ENCODE results near the gene ATP8A1.
A peak's percentile ranks its signal among the peaks of the same experiment; 100 is the strongest.

The ATP8A1 gene

GRCh38 chr4:42436928-42437565, 219.9 kb downstream of the ATP8A1 start:
- Histone ChIP-seq H3K4me1 (ENCODE audit: insufficient read depth, insufficient read length) (no peaks in the 10 kb centered on the region), H3K4me3 (ENCODE audit: insufficient read length, low read depth) (no peak overlapping the region), H3K9ac (ENCODE audit: insufficient read length, low read depth) (no peak overlapping the region), H3K36me3 (ENCODE audit: insufficient read depth, insufficient read length, low read length) (no peaks in the 10 kb centered on the region), H3K9me3 (ENCODE audit: insufficient read depth, low read length) (no peaks in the 10 kb centered on the region), H3K27me3 (ENCODE audit: insufficient read depth, insufficient read length) (no peaks in the 10 kb centered on the region)
- no peak for TF ChIP-seq ZNF274 (IDR thresholded peaks at IDR 0.05; ENCODE audit: low read depth, low read length)
- no peak for TF ChIP-seq SUZ12 (IDR thresholded peaks at IDR 0.05; ENCODE audit: extremely low read depth, insufficient read depth, insufficient read length)
- no peak for TF ChIP-seq YY1 (IDR thresholded peaks at IDR 0.05; ENCODE audit: insufficient read depth, insufficient read length)
- DNase-seq (ENCODE audit: low read depth, low spot score), result no peak

DNA sequence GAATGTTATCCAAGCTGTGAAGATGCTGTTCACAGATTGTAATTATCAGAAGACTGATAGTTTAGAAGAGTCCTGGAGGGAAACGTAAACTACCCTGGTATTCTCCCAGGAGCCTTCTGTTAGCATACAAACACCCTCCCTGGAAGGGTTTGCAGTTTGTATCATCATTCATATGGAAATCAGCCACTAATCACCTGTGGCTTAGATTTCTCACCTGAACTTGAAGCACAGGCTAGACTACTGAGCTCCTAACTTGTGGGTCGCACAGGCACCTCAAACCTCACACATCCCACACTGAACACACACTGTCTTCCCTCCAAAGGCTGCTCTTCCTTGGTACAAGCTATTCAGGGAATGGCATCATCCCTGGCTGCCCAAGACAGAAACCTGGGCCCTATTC, 228.9 kb downstream of the ATP8A1 start:
- no peak overlapping the region for H3K4me3 ChIP-seq (ENCODE audit: insufficient read length, low read depth)
- H3K27me3 ChIP-seq (ENCODE audit: insufficient read depth, insufficient read length), result no peaks in the 10 kb centered on the region
- no peak overlapping the region for H3K9ac ChIP-seq (ENCODE audit: insufficient read length, low read depth)
- H3K9me3 ChIP-seq (ENCODE audit: insufficient read depth, low read length), result no peaks in the 10 kb centered on the region
- TF ChIP-seq SUZ12 (IDR thresholded peaks at IDR 0.05; ENCODE audit: extremely low read depth, insufficient read depth, insufficient read length), result no peak
- TF ChIP-seq YY1 (IDR thresholded peaks at IDR 0.05; ENCODE audit: insufficient read depth, insufficient read length), result no peak
- TF ChIP-seq ZNF274 (IDR thresholded peaks at IDR 0.05; ENCODE audit: low read depth, low read length), result no peak
- no peak for DNase-seq (ENCODE audit: low read depth, low spot score)
- H3K4me1 ChIP-seq (ENCODE audit: insufficient read depth, insufficient read length), result no peaks in the 10 kb centered on the region
- no peaks in the 10 kb centered on the region for H3K36me3 ChIP-seq (ENCODE audit: insufficient read depth, insufficient read length, low read length)

- DNase-seq (ENCODE audit: low read depth, low spot score), result peak; percentile 38
- H3K4me1 ChIP-seq (ENCODE audit: insufficient read depth, insufficient read length), result no peaks in the 10 kb centered on the region
- no peak overlapping the region for H3K4me3 ChIP-seq (ENCODE audit: insufficient read length, low read depth)
- H3K9me3 ChIP-seq (ENCODE audit: insufficient read depth, low read length), result no peaks in the 10 kb centered on the region
- H3K36me3 ChIP-seq (ENCODE audit: insufficient read depth, insufficient read length, low read length), result no peaks in the 10 kb centered on the region
- no peak overlapping the region for H3K9ac ChIP-seq (ENCODE audit: insufficient read length, low read depth)
- no peak for TF ChIP-seq YY1 (IDR thresholded peaks at IDR 0.05; ENCODE audit: insufficient read depth, insufficient read length)
- TF ChIP-seq ZNF274 (IDR thresholded peaks at IDR 0.05; ENCODE audit: low read depth, low read length), result no peak
- TF ChIP-seq SUZ12 (IDR thresholded peaks at IDR 0.05; ENCODE audit: extremely low read depth, insufficient read depth, insufficient read length), result no peak
- no peaks in the 10 kb centered on the region for H3K27me3 ChIP-seq (ENCODE audit: insufficient read depth, insufficient read length)
These were observed 231.5 kb downstream of the ATP8A1 start for GRCh38 chr4:42425146-42426065.

GRCh38 chr4:42420140-42420539, 236.8 kb downstream of the ATP8A1 start:
- no peaks in the 10 kb centered on the region for H3K27me3 ChIP-seq (ENCODE audit: insufficient read depth, insufficient read length)
- DNase-seq (ENCODE audit: low read depth, low spot score), result no peak
- no peak overlapping the region for H3K9ac ChIP-seq (ENCODE audit: insufficient read length, low read depth)
- no peak overlapping the region for H3K4me3 ChIP-seq (ENCODE audit: insufficient read length, low read depth)
- H3K4me1 ChIP-seq (ENCODE audit: insufficient read depth, insufficient read length), result no peaks in the 10 kb centered on the region
- no peaks in the 10 kb centered on the region for H3K36me3 ChIP-seq (ENCODE audit: insufficient read depth, insufficient read length, low read length)
- TF ChIP-seq SUZ12 (IDR thresholded peaks at IDR 0.05; ENCODE audit: extremely low read depth, insufficient read depth, insufficient read length) (no peak), YY1 (IDR thresholded peaks at IDR 0.05; ENCODE audit: insufficient read depth, insufficient read length) (no peak)
- no peaks in the 10 kb centered on the region for H3K9me3 ChIP-seq (ENCODE audit: insufficient read depth, low read length)

DNA sequence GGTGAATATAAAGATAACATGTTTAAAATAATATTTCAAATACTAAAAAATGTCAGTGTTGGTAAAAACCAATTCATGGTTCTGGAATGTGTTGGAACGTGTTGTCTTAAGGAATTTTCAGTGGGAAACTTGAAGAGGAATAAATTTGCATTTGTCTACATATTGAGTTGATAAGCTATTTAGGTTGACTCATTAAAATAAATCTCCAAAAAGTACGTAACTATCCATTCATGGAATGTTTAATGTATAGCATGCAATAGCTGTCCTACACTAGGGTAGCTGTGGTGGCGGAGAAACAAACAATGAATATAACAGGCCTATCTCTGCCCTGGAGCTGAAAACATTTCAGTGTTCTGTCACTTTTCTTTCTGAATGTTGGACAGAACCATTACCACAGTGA, 239.4 kb downstream of the ATP8A1 start:
- Histone ChIP-seq H3K27me3 (ENCODE audit: insufficient read depth, insufficient read length) (no peaks in the 10 kb centered on the region), H3K4me3 (ENCODE audit: insufficient read length, low read depth) (no peak overlapping the region), H3K36me3 (ENCODE audit: insufficient read depth, insufficient read length, low read length) (no peaks in the 10 kb centered on the region), H3K9ac (ENCODE audit: insufficient read length, low read depth) (no peak overlapping the region), H3K4me1 (ENCODE audit: insufficient read depth, insufficient read length) (no peaks in the 10 kb centered on the region), H3K9me3 (ENCODE audit: insufficient read depth, low read length) (no peaks in the 10 kb centered on the region)
- no peak for TF ChIP-seq YY1 (IDR thresholded peaks at IDR 0.05; ENCODE audit: insufficient read depth, insufficient read length)
- TF ChIP-seq ZNF274 (IDR thresholded peaks at IDR 0.05; ENCODE audit: low read depth, low read length), result no peak
- DNase-seq (ENCODE audit: low read depth, low spot score), result no peak

DNA sequence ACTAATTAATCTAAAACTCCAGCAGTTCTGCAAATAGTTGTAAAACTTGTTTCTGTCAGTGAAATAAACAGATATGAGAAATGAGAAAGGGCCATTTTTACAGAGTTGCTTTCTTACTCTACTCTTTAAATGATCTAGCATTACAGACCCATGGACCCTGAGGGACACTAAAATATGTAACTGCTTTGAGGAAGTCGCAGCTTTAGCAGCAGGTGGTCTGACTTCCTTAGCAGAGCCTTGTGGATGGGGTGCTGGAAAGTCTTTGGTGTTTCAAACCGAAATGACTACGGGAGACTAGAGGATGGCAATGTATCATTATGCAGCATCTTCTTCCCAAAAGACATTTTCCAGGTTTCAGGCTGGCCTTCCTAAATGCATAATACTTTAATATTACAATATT, 240.9 kb downstream of the ATP8A1 start:
- Histone ChIP-seq H3K9ac (ENCODE audit: insufficient read length, low read depth) (no peak overlapping the region), H3K36me3 (ENCODE audit: insufficient read depth, insufficient read length, low read length) (no peaks in the 10 kb centered on the region), H3K4me3 (ENCODE audit: insufficient read length, low read depth) (no peak overlapping the region), H3K9me3 (ENCODE audit: insufficient read depth, low read length) (no peaks in the 10 kb centered on the region), H3K27me3 (ENCODE audit: insufficient read depth, insufficient read length) (no peaks in the 10 kb centered on the region), H3K4me1 (ENCODE audit: insufficient read depth, insufficient read length) (no peaks in the 10 kb centered on the region)
- TF ChIP-seq SUZ12 (IDR thresholded peaks at IDR 0.05; ENCODE audit: extremely low read depth, insufficient read depth, insufficient read length) (no peak), YY1 (IDR thresholded peaks at IDR 0.05; ENCODE audit: insufficient read depth, insufficient read length) (no peak), ZNF274 (IDR thresholded peaks at IDR 0.05; ENCODE audit: low read depth, low read length) (no peak)
- no peak for DNase-seq (ENCODE audit: low read depth, low spot score)

GRCh38 chr4:42415281-42415680, 241.6 kb downstream of the ATP8A1 start:
- no peak for TF ChIP-seq SUZ12 (IDR thresholded peaks at IDR 0.05; ENCODE audit: extremely low read depth, insufficient read depth, insufficient read length)
- TF ChIP-seq YY1 (IDR thresholded peaks at IDR 0.05; ENCODE audit: insufficient read depth, insufficient read length), result no peak
- no peak for TF ChIP-seq ZNF274 (IDR thresholded peaks at IDR 0.05; ENCODE audit: low read depth, low read length)
- H3K4me1 ChIP-seq (ENCODE audit: insufficient read depth, insufficient read length), result no peaks in the 10 kb centered on the region
- no peak overlapping the region for H3K9ac ChIP-seq (ENCODE audit: insufficient read length, low read depth)
- no peaks in the 10 kb centered on the region for H3K27me3 ChIP-seq (ENCODE audit: insufficient read depth, insufficient read length)
- H3K4me3 ChIP-seq (ENCODE audit: insufficient read length, low read depth), result no peak overlapping the region
- no peaks in the 10 kb centered on the region for H3K36me3 ChIP-seq (ENCODE audit: insufficient read depth, insufficient read length, low read length)
- DNase-seq (ENCODE audit: low read depth, low spot score), result no peak
- no peaks in the 10 kb centered on the region for H3K9me3 ChIP-seq (ENCODE audit: insufficient read depth, low read length)

Data from NT2/D1 (cell line).